HG03280 (cell line): ENCODE measurements around the gene RASSF4.

Experiments
- ATAC-seq: cut with Tn5 transposase; IDR thresholded peaks from one replicate; pipeline ENCODE4 v1.9.1; 2021; ENCODE audit warnings: mild to moderate bottlenecking, moderate library complexity; ENCODE audit not compliant: unreplicated experiment

RASSF4 gene

GRCh38 chr10:44985175-44985681 is 25.6 kb downstream of the RASSF4 start:
- ATAC-seq, result no peak

- ATAC-seq, result no peak
Measured at GRCh38 chr10:44986179-44986578, 26.6 kb downstream of the RASSF4 start.

- no peak for ATAC-seq
Measured at GRCh38 chr10:44986670-44987069, 27.1 kb downstream of the RASSF4 start.

- ATAC-seq, result no peak
Measured at GRCh38 chr10:44988957-44989585, 29.5 kb downstream of the RASSF4 start.

- ATAC-seq, result no peak
Measured at GRCh38 chr10:44989597-44990301, 30.1 kb downstream of the RASSF4 start.

- ATAC-seq, result no peak
Measured at GRCh38 chr10:44990302-44990655, 30.7 kb downstream of the RASSF4 start.

- no peak for ATAC-seq
Measured at GRCh38 chr10:44990965-44991364, 31.4 kb downstream of the RASSF4 start.

- ATAC-seq, result no peak
Measured at GRCh38 chr10:44991571-44991970, 32.0 kb downstream of the RASSF4 start.

GRCh38 chr10:44992070-44992731 is 32.6 kb downstream of the RASSF4 start:
- no peak for ATAC-seq

GRCh38 chr10:44992732-44993225 is 33.2 kb downstream of the RASSF4 start:
- no peak for ATAC-seq

GRCh38 chr10:44993226-44993921 is 33.8 kb downstream of the RASSF4 start:
- no peak for ATAC-seq

- no peak for ATAC-seq
Measured at GRCh38 chr10:44993922-44994751, 34.5 kb downstream of the RASSF4 start.

GRCh38 chr10:44994752-44995530 is 35.3 kb downstream of the RASSF4 start:
- no peak for ATAC-seq

- ATAC-seq, result no peak
Measured at GRCh38 chr10:44995581-44995913, 35.9 kb downstream of the RASSF4 start.

- ATAC-seq, result no peak
Measured at GRCh38 chr10:44995914-44996669, 36.5 kb downstream of the RASSF4 start.

- ATAC-seq, result no peak
Measured at GRCh38 chr10:44997105-44997748, 37.6 kb downstream of the RASSF4 start.

- no peak for ATAC-seq
Measured at GRCh38 chr10:44998146-44998631, 38.6 kb downstream of the RASSF4 start.

- ATAC-seq, result no peak
Measured at GRCh38 chr10:45000138-45000751, 40.6 kb downstream of the RASSF4 start.
